Stomach smooth muscle (tissue), 2 donors: ENCODE measurements around the gene OSBP2.

ENCODE experiments used
- H3K27ac ChIP-seq: one replicate; pipeline ENCODE4 v1.7.0; 2013; ENCODE audit warnings: mild to moderate bottlenecking, low read length, inconsistent platforms
- H3K27me3 ChIP-seq, 2 donors: one replicate each; pipeline ENCODE4 v1.7.0; 2013; ENCODE audit warnings: low read length in 2 of 2; ENCODE audit not compliant: insufficient read depth in 2 of 2, control insufficient read depth in 1 of 2
- H3K36me3 ChIP-seq, 2 donors: one replicate each; pipeline ENCODE4 v1.7.0; 2013; ENCODE audit warnings: low read length in 2 of 2; ENCODE audit not compliant: control insufficient read depth in 2 of 2, insufficient read depth in 2 of 2
- H3K4me1 ChIP-seq: one replicate; pipeline ENCODE4 v1.7.0; 2013; ENCODE audit warnings: low read length; ENCODE audit not compliant: control insufficient read depth, insufficient read depth
- H3K4me3 ChIP-seq, 2 donors: one replicate each; pipeline ENCODE4 v1.7.0; 2013; ENCODE audit warnings: low read length in 2 of 2
- H3K9ac ChIP-seq, 2 donors: one replicate each; pipeline ENCODE4 v1.7.0; 2013; ENCODE audit warnings: low read length in 2 of 2, mild to moderate bottlenecking in 1 of 2
- H3K9me3 ChIP-seq, 2 donors: one replicate each; pipeline ENCODE4 v1.7.0; 2013; ENCODE audit warnings: low read length in 2 of 2; ENCODE audit not compliant: control insufficient read depth in 2 of 2
- donor health status: healthy.
- donor health status: Pancreatic carcinoma.

The OSBP2 gene

DNA sequence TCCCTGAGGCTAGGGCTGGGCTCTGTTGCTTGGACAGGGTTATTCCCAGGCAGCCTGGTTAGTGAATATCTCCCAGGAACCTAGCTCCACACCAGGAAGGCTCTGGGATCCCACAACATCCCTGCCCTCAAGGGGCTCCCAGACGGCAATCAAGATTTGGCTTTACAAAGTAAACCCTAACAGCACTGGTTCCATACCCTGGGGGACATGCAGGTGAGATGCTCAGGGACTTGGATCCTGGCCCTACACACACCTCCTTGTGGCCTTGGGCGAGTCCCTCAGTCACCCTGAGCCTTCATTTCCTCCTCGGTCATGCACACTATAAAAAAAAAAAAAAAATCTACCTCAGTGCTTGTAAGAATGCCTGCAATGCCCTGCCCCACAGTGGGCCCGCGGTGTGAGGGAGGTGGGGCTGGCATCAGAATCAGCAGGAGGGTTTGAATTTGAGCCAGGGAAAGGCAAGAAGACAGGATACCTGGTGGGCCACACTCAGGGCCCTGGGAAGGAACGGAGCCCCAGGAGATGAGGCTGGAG lies 187.6 kb downstream of the OSBP2 start:
- H3K4me1 ChIP-seq, result no peaks in the 10 kb centered on the region
- no peaks in the 10 kb centered on the region for H3K9me3 ChIP-seq
- no peak overlapping the region for H3K27ac ChIP-seq
- H3K27me3 ChIP-seq, result no peaks in the 10 kb centered on the region
- H3K4me3 ChIP-seq, result no peak overlapping the region
- H3K9ac ChIP-seq, result no peak overlapping the region
- no peaks in the 10 kb centered on the region for H3K36me3 ChIP-seq

- H3K27ac ChIP-seq, result no peak overlapping the region
- H3K9me3 ChIP-seq, result no peaks in the 10 kb centered on the region
- no peaks in the 10 kb centered on the region for H3K36me3 ChIP-seq
- no peaks in the 10 kb centered on the region for H3K27me3 ChIP-seq
- no peak overlapping the region for H3K9ac ChIP-seq
- no peaks in the 10 kb centered on the region for H3K4me1 ChIP-seq
- H3K4me3 ChIP-seq, result no peak overlapping the region
These were observed 188.4 kb downstream of the OSBP2 start for GRCh38 chr22:30882974-30883533.

DNA sequence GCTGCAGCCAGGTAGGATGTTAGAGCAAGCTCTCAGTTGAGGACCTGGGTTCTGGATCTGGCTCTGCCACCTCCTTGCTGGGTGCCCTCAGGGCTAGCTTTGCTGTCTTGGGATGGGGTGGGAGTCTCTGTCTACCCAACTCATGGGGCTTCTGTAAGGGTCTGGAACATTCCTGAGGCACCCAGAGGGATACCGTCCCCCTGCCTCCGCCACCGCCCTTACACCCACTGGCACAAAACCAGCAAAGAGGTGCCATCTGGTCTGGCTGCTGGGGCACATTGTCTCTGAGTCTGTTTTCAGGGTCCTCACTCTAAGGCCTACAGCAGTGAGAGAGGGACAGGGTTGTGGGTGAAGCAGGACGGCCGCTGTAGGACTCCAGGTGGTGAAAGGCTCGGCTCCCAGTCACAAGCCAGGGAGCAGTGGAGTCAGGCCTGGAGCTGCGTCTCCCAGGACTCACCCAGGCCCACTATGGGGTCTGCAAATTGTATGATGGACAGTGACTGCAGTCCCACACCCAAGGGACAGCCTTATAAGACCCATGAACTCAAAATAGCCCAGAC lies 189.0 kb downstream of the OSBP2 start:
- no peak overlapping the region for H3K9ac ChIP-seq
- no peaks in the 10 kb centered on the region for H3K4me1 ChIP-seq
- H3K4me3 ChIP-seq, result no peak overlapping the region
- H3K27ac ChIP-seq, result no peak overlapping the region
- H3K27me3 ChIP-seq, result no peaks in the 10 kb centered on the region
- no peaks in the 10 kb centered on the region for H3K36me3 ChIP-seq
- no peaks in the 10 kb centered on the region for H3K9me3 ChIP-seq

DNA sequence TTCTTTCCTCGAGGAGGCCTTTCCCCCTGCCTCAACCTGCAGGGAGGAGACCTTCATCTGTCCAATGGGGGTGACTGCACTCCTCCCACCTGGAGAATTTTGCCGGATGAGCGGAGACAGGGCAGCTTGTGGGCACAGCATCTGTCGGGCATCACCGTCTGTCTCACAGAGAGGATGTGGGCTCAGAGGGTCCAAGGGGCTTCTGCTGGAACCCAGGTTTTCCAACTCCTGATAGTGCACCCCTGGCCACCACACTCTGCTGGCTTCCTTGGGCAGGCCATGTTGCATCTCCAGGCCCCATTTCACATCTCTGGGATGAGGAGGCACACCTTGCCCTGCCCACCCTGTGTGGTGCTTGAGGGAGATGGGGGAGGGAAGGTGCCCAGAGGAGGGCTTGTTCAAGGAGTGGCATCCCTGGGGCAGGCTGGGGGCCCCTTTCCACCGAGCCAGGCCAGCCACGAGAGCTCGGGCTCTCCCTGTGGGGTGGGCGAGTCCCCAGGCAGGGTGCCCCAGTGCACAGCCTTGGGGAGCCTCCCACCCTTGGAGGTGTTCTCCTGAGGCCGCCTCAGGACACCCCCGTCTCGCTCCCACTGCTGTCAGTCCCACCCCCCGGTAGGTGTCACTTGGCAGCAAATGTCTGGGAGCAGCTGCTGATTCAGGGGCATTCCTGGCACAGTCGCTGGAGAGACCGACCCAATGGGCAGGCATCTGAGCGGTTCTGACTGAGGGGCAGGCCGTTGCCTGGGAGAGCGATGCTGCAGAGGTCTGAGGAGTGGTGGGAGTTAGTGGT lies 189.7 kb downstream of the OSBP2 start:
- Histone ChIP-seq H3K9me3 (no peaks in the 10 kb centered on the region), H3K9ac (no peak overlapping the region), H3K27me3 (no peaks in the 10 kb centered on the region), H3K27ac (no peak overlapping the region), H3K4me3 (no peak overlapping the region), H3K4me1 (no peaks in the 10 kb centered on the region), H3K36me3 (no peaks in the 10 kb centered on the region)

DNA sequence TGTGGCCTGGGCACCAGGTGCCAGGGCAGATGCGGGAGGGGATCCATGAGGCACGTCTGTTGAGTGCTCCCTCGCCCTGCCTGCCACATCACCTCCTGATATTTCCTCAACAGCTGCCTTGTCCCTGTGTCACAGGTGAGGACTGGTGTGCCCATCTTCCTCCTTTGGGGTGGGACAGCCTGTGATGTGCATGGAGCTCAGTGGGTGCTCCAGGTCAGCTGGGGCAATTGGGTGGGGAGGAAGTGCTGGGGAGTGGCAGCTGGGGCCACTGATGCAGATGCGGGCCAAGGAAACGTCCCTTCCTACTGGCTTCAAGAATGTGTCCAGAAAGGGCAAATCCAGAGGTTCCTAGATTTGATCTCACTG lies 190.3 kb downstream of the OSBP2 start:
- Histone ChIP-seq H3K27me3 (no peaks in the 10 kb centered on the region), H3K9ac (no peak overlapping the region), H3K36me3 (no peaks in the 10 kb centered on the region), H3K4me1 (no peaks in the 10 kb centered on the region), H3K9me3 (no peaks in the 10 kb centered on the region), H3K4me3 (no peak overlapping the region), H3K27ac (no peak overlapping the region)

DNA sequence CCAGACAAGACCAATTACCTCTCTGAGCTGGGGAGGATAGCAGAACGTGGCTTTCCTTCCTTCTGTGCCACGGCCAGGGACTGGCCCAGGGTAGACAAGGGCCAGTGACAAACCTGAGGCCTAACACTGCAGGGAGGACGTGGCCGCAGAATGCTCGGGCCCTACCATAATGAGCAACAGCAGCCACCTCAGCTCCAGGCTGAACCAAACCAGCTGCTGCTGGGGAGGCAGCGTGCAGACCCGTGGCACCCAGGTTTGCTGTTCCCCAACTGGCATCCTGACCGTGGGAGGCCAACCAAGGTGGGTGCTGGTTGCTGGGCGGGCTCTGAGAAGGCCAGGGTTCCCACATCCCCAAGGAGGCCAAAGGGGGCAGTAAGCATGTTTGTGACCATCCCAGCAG lies 190.9 kb downstream of the OSBP2 start:
- Histone ChIP-seq H3K9me3 (no peaks in the 10 kb centered on the region), H3K4me3 (no peak overlapping the region), H3K36me3 (no peaks in the 10 kb centered on the region), H3K9ac (no peak overlapping the region), H3K27me3 (no peaks in the 10 kb centered on the region), H3K27ac (no peak overlapping the region), H3K4me1 (no peaks in the 10 kb centered on the region)

GRCh38 chr22:30887453-30887852 lies 192.8 kb downstream of the OSBP2 start:
- Histone ChIP-seq H3K9ac (no peak overlapping the region), H3K27ac (no peak overlapping the region), H3K4me3 (no peak overlapping the region), H3K36me3 (no peaks in the 10 kb centered on the region), H3K4me1 (no peaks in the 10 kb centered on the region), H3K9me3 (no peaks in the 10 kb centered on the region), H3K27me3 (no peaks in the 10 kb centered on the region)

GRCh38 chr22:30887861-30888260 lies 193.2 kb downstream of the OSBP2 start:
- no peak overlapping the region for H3K4me3 ChIP-seq
- H3K36me3 ChIP-seq, result no peaks in the 10 kb centered on the region
- H3K27me3 ChIP-seq, result no peaks in the 10 kb centered on the region
- H3K27ac ChIP-seq, result no peak overlapping the region
- no peaks in the 10 kb centered on the region for H3K4me1 ChIP-seq
- H3K9ac ChIP-seq, result no peak overlapping the region
- no peaks in the 10 kb centered on the region for H3K9me3 ChIP-seq

DNA sequence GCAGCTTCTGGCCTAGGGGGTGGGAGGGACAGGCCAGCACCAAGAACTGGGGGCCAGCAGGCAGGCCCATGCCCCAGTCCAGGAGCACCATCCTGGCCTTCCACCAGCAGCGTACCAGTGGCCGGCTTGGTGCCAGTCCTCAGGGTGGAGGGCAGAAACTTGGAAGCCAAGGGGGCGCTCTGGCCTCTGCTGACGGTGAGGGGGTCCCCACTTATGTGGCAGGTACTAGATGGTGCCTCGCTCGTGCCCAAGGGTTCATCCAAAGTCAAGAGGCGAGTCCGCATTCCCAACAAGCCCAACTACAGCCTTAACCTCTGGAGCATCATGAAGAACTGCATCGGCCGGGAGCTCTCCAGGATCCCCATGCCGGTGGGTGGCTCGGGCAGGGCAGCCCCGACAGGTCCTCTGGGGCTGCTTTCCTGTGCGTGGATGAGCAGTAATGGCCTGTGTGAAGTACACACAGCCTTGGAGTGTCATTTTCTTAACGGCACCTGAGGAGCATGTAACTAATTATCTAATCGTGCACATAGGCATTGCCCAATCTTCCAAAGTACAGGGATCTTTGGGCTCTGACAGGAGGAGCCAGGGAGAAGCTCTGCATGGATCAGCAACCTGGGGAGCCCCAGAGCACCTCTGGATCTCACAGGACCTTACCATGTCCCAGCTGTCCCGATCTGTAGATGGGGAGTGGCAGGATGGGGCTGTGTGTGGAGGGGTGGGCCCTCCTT lies 194.8 kb downstream of the OSBP2 start:
- Histone ChIP-seq H3K36me3 (no peaks in the 10 kb centered on the region), H3K4me1 (no peaks in the 10 kb centered on the region), H3K9ac (no peak overlapping the region), H3K27me3 (no peaks in the 10 kb centered on the region), H3K27ac (no peak overlapping the region), H3K4me3 (no peak overlapping the region), H3K9me3 (no peaks in the 10 kb centered on the region)

- Histone ChIP-seq H3K9me3 (no peaks in the 10 kb centered on the region), H3K27ac (no peak overlapping the region), H3K9ac (no peak overlapping the region), H3K4me3 (no peak overlapping the region), H3K4me1 (no peaks in the 10 kb centered on the region), H3K36me3 (no peaks in the 10 kb centered on the region), H3K27me3 (no peaks in the 10 kb centered on the region)
These were observed 195.4 kb downstream of the OSBP2 start for GRCh38 chr22:30889996-30890480.
